H9 (cell line): ENCODE measurements around the gene DENND1A. TPM values are rescaled to one million over a fixed set of nuclear protein-coding genes. Genes with fewer than 3 reads are reported as not detected.

ENCODE experiments used
- DNase-seq: peaks from one replicate; pipeline ENCODE4 v3.0.0-alpha.2; 2017
- H2AFZ ChIP-seq: one replicate; pipeline ENCODE4 v1.6.1; 2013; ENCODE audit warnings: mild to moderate bottlenecking, low read length, control low read depth, moderate library complexity
- H2AK5ac ChIP-seq: 2 replicates; pipeline ENCODE4 v1.6.1; 2013; ENCODE audit warnings: low read length, control low read depth, mixed read lengths; ENCODE audit not compliant: insufficient read length
- H2BK120ac ChIP-seq: one replicate; pipeline ENCODE4 v1.6.1; 2013; ENCODE audit warnings: low read depth, mild to moderate bottlenecking, low read length, control low read depth, inconsistent platforms; ENCODE audit not compliant: poor library complexity, severe bottlenecking
- H2BK12ac ChIP-seq: 2 replicates; pipeline ENCODE4 v1.6.1; 2013; ENCODE audit warnings: low read length, control low read depth, mixed read lengths, low read depth; ENCODE audit not compliant: insufficient read length
- H2BK15ac ChIP-seq: 2 replicates; pipeline ENCODE4 v1.6.1; 2013; ENCODE audit warnings: low read depth, low read length, control low read depth
- H2BK20ac ChIP-seq: one replicate; pipeline ENCODE4 v1.6.1; 2013; ENCODE audit warnings: low read depth, mild to moderate bottlenecking, low read length, control low read depth, inconsistent platforms; ENCODE audit not compliant: poor library complexity, severe bottlenecking
- H2BK5ac ChIP-seq: 2 replicates; pipeline ENCODE4 v1.6.1; 2013; ENCODE audit warnings: low read length, control low read depth, mixed read lengths; ENCODE audit not compliant: insufficient read length
- H3K14ac ChIP-seq: 2 replicates; pipeline ENCODE4 v1.6.1; 2013; ENCODE audit warnings: low read length, control low read depth; ENCODE audit not compliant: insufficient read depth
- H3K18ac ChIP-seq: 2 replicates; pipeline ENCODE4 v1.6.1; 2013; ENCODE audit warnings: low read depth, mild to moderate bottlenecking, mixed read lengths, low read length, control low read depth; ENCODE audit not compliant: insufficient read length
- H3K23ac ChIP-seq: 2 replicates; pipeline ENCODE4 v1.6.1; 2013; ENCODE audit warnings: low read length, control low read depth, mixed read lengths, low read depth; ENCODE audit not compliant: insufficient read length
- H3K23me2 ChIP-seq: 2 replicates; pipeline ENCODE4 v1.6.1; 2013; ENCODE audit warnings: low read depth, mild to moderate bottlenecking, mixed read lengths, low read length, control low read depth; ENCODE audit not compliant: insufficient read length, poor library complexity, severe bottlenecking
- H3K27ac ChIP-seq: 2 replicates; pipeline ENCODE4 v1.5.1; 2013; ENCODE audit warnings: low read length, control low read depth, mixed read lengths, low read depth; ENCODE audit not compliant: insufficient read length
- H3K27me3 ChIP-seq: 2 replicates; pipeline ENCODE4 v1.6.1; 2013; ENCODE audit warnings: low read length, control low read depth, inconsistent platforms; ENCODE audit not compliant: insufficient read depth
- H3K4ac ChIP-seq: 2 replicates; pipeline ENCODE4 v1.6.1; 2013; ENCODE audit warnings: low read depth, mild to moderate bottlenecking, control low read depth, inconsistent platforms, low read length, moderate library complexity
- H3K4me1 ChIP-seq: 2 replicates; pipeline ENCODE4 v1.6.1; 2013; ENCODE audit warnings: low read length, control low read depth, inconsistent platforms; ENCODE audit not compliant: insufficient read depth
- H3K4me2 ChIP-seq: 2 replicates; pipeline ENCODE4 v1.6.1; 2013; ENCODE audit warnings: low read length, control low read depth, mixed read lengths; ENCODE audit not compliant: insufficient read length, insufficient read depth
- H3K56ac ChIP-seq: 2 replicates; pipeline ENCODE4 v1.6.1; 2013; ENCODE audit warnings: low read depth, mild to moderate bottlenecking, mixed read lengths, low read length, control low read depth; ENCODE audit not compliant: insufficient read length
- H3K79me1 ChIP-seq: 2 replicates; pipeline ENCODE4 v1.6.1; 2013; ENCODE audit warnings: low read depth, mild to moderate bottlenecking, moderate library complexity, low read length, control low read depth, inconsistent platforms; ENCODE audit not compliant: insufficient read depth, poor library complexity, severe bottlenecking
- H3K79me2 ChIP-seq: 2 replicates; pipeline ENCODE4 v1.6.1; 2013; ENCODE audit warnings: low read length, control low read depth, inconsistent platforms; ENCODE audit not compliant: insufficient read depth
- H3K9ac ChIP-seq: 2 replicates; pipeline ENCODE4 v1.6.1; 2013; ENCODE audit warnings: low read length, control low read depth, mixed read lengths; ENCODE audit not compliant: insufficient read length; ENCODE audit errors: extremely low read depth
- H3K9me3 ChIP-seq: one replicate; pipeline ENCODE4 v1.6.1; 2013; ENCODE audit warnings: low read depth, low read length, inconsistent platforms; ENCODE audit not compliant: control insufficient read depth
- H3T11ph ChIP-seq: one replicate; pipeline ENCODE4 v1.6.1; 2013; ENCODE audit warnings: mild to moderate bottlenecking, low read length, control low read depth, inconsistent platforms
- H4K20me1 ChIP-seq: one replicate; pipeline ENCODE4 v1.6.1; 2013; ENCODE audit not compliant: control insufficient read depth, insufficient read length, insufficient read depth
- H4K5ac ChIP-seq: 2 replicates; pipeline ENCODE4 v1.6.1; 2013; ENCODE audit warnings: low read depth, mild to moderate bottlenecking, mixed read lengths, low read length, control low read depth; ENCODE audit not compliant: insufficient read length
- H4K8ac ChIP-seq: replicated peaks from 2 replicates; pipeline ENCODE4 v1.6.1; 2013; ENCODE audit warnings: low read length, control low read depth, mixed read lengths, low read depth; ENCODE audit not compliant: insufficient read length
- H4K91ac ChIP-seq: 2 replicates; pipeline ENCODE4 v1.6.1; 2013; ENCODE audit warnings: low read depth, mild to moderate bottlenecking, moderate library complexity, mixed read lengths, low read length, control low read depth; ENCODE audit not compliant: insufficient read length
- H3K27ac Mint-ChIP-seq, 3 experiments: 2 replicates in 2 of 3; 3 replicates in 1 of 3; pipeline ENCODE4 v1.8.0; 2020 to 2021; ENCODE audit warnings: mixed read lengths in 3 of 3, mild to moderate bottlenecking in 1 of 3, moderate library complexity in 1 of 3
- H3K27me3 Mint-ChIP-seq: 2 replicates; pipeline ENCODE4 v1.8.0; 2021; ENCODE audit warnings: low read depth, mild to moderate bottlenecking, moderate library complexity, mixed read lengths
- H3K36me3 Mint-ChIP-seq, 3 experiments: 2 replicates in 2 of 3; 3 replicates in 1 of 3; pipeline ENCODE4 v1.8.0; 2020 to 2021; ENCODE audit warnings: low read depth in 3 of 3, mixed read lengths in 3 of 3; ENCODE audit not compliant: insufficient read depth in 1 of 3
- H3K4me1 Mint-ChIP-seq, 2 experiments: 2 replicates each; pipeline ENCODE4 v1.8.0; 2020; ENCODE audit warnings: mixed read lengths in 2 of 2
- H3K4me3 Mint-ChIP-seq, 2 experiments: 2 replicates in 1 of 2; 3 replicates in 1 of 2; pipeline ENCODE4 v1.8.0; 2020 to 2021; ENCODE audit warnings: mild to moderate bottlenecking in 2 of 2, mixed read lengths in 2 of 2, moderate library complexity in 1 of 2
- H3K9me3 Mint-ChIP-seq, 2 experiments: 2 replicates in 1 of 2; 3 replicates in 1 of 2; pipeline ENCODE4 v1.8.0; 2020; ENCODE audit warnings: mild to moderate bottlenecking in 2 of 2, mixed read lengths in 2 of 2, moderate library complexity in 1 of 2
- CTCF ChIP-seq: fragments of 200-600 bp; sonication (generic); conservative IDR thresholded peaks from 3 replicates; pipeline ENCODE4 v1.8.0; 2021; ENCODE audit warnings: antibody characterized with exemption, mild to moderate bottlenecking
- WGBS: extraction: QIAGEN DNeasy Blood & Tissue Kit; methylation state at CpG from one replicate; pipeline ENCODE4 v1.1.7; 2013; ENCODE audit warnings: missing lambda C conversion rate, low lambda C conversion rate, mixed read lengths; ENCODE audit not compliant: insufficient read length; ENCODE audit errors: extremely low coverage; 5-methylcytosine and 5-hydroxymethylcytosine counted together
- total RNA-seq: library from RNA; stranded (reverse); gene quantifications from 2 replicates; pipeline ENCODE4 v1.2.1, GENCODE V29; 2021

Gene DENND1A
- total RNA-seq, 1 experiment from 2014 or later, result 20.4 TPM

- H2BK5ac ChIP-seq, result no peak overlapping the region
- Mint-ChIP-seq H3K4me3 (no peak overlapping the region), H3K27ac (no peak overlapping the region), H3K4me1 (peaks cover 13% of the 10 kb centered on the region in 2 experiments), H3K36me3 (peaks cover 0 to 1% (median 0%) of the 10 kb centered on the region in 3 experiments; a peak in 1 of 7 replicates), H3K9me3 (no peaks in the 10 kb centered on the region), H3K27me3 (no peaks in the 10 kb centered on the region)
- no peak overlapping the region for H3K27ac ChIP-seq
- H2BK15ac ChIP-seq, result no peak overlapping the region
- H3K79me2 ChIP-seq, result no peaks in the 10 kb centered on the region
- no peak overlapping the region for H2BK120ac ChIP-seq
- no peak overlapping the region for H3K18ac ChIP-seq
- no peak for DNase-seq
- H3K79me1 ChIP-seq, result no peaks in the 10 kb centered on the region
- H4K5ac ChIP-seq, result no peak overlapping the region
- H3K27me3 ChIP-seq, result no peaks in the 10 kb centered on the region
- no peak overlapping the region for H3K4me2 ChIP-seq
- no peak overlapping the region for H3T11ph ChIP-seq
- no peak overlapping the region for H2BK12ac ChIP-seq
- no peak overlapping the region for H3K4ac ChIP-seq
- H3K9me3 ChIP-seq, result no peaks in the 10 kb centered on the region
- H2AK5ac ChIP-seq, result no peak overlapping the region
- no peaks in the 10 kb centered on the region for H4K20me1 ChIP-seq
- no peaks in the 10 kb centered on the region for H3K4me1 ChIP-seq
- no peak overlapping the region for H3K14ac ChIP-seq
- H2BK20ac ChIP-seq, result no peak overlapping the region
- no peak overlapping the region for H4K8ac ChIP-seq
- H3K56ac ChIP-seq, result no peak overlapping the region
- H3K23ac ChIP-seq, result no peak overlapping the region
- TF ChIP-seq CTCF, result no peak
- no peak overlapping the region for H3K9ac ChIP-seq
- H2AFZ ChIP-seq, result no peak overlapping the region
- no peak overlapping the region for H4K91ac ChIP-seq
- no peaks in the 10 kb centered on the region for H3K23me2 ChIP-seq
- no CpG with 5 or more reads among the region's 7 CpGs for WGBS
Observed at GRCh38 chr9:123599781-123600180, 330.1 kb downstream of the DENND1A start.
